Hepatocyte (in vitro differentiated cells): ENCODE data around the gene UTP4.

Source experiments
- EZH2phosphoT487 ChIP-seq: fragments of 200-600 bp; sonication (generic); IDR thresholded peaks from one replicate; pipeline ENCODE4 v1.6.1; 2018; ENCODE audit warnings: antibody characterized with exemption, mild to moderate bottlenecking, low read depth, moderate library complexity; ENCODE audit not compliant: unreplicated experiment, severe bottlenecking
- TF ChIP-seq, protein P1 (sequence below): fragments of 200-600 bp; sonication (generic); IDR thresholded peaks from 2 replicates; pipeline ENCODE4 v1.5.1; 2016; ENCODE audit warnings: antibody characterized with exemption, mild to moderate bottlenecking; ENCODE audit not compliant: poor library complexity

DNA sequence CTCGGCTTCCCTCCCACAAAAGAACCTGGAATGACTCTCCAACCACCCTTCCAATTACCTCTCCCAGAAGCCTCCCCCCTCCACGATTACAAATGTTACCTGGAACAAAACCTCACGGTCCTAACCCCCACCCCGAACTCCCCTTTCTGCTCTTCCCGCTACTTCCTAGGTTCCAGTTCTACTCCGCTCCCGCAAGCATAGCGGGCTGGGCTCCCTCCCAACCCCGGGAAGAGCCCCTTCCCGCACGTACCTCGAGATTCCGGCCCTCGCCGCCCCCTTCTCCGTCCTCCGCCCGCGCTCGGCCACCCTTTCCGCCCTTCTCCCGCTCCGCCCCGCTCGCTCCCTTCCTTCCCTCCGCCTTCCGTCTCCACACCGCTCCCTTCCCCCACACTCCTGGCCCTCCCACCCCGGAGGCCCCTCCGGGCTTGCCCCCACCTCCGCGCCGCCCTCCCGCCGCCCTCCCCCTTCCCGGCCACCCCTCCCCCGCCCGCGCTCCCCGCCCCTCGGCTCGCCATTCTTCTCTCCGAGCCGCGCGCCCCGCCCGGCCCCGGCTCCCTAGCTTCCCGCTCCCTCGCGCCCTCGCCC lies 518 bp upstream of the UTP4 start:
- TF ChIP-seq, protein P1, sequence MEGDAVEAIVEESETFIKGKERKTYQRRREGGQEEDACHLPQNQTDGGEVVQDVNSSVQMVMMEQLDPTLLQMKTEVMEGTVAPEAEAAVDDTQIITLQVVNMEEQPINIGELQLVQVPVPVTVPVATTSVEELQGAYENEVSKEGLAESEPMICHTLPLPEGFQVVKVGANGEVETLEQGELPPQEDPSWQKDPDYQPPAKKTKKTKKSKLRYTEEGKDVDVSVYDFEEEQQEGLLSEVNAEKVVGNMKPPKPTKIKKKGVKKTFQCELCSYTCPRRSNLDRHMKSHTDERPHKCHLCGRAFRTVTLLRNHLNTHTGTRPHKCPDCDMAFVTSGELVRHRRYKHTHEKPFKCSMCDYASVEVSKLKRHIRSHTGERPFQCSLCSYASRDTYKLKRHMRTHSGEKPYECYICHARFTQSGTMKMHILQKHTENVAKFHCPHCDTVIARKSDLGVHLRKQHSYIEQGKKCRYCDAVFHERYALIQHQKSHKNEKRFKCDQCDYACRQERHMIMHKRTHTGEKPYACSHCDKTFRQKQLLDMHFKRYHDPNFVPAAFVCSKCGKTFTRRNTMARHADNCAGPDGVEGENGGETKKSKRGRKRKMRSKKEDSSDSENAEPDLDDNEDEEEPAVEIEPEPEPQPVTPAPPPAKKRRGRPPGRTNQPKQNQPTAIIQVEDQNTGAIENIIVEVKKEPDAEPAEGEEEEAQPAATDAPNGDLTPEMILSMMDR = no peak
- TF ChIP-seq EZH2phosphoT487 = no peak
